Activated T-helper 9 cell treated with anti-CD3 and anti-CD28 coated beads, Interleukin-2, amount 50 U/mL, for 16 hours (primary cell): ENCODE data around the gene PLXDC2.
"Not testable (repeated sequence)": the region's sequence is repeated elsewhere in the genome, so short reads cannot be mapped to it uniquely, and the experiment has no call there.

Source experiments
- DNase-seq: peaks from one replicate; pipeline ENCODE4 v3.0.0-alpha.2; 2020; ENCODE audit warnings: low read depth

PLXDC2 gene

GRCh38 chr10:19979628-19980027, 163.4 kb downstream of the PLXDC2 start:
- DNase-seq, result no peak

GRCh38 chr10:19983880-19984565, 167.8 kb downstream of the PLXDC2 start:
- no peak for DNase-seq

GRCh38 chr10:19985745-19986144, 169.5 kb downstream of the PLXDC2 start:
- no peak for DNase-seq

- no peak for DNase-seq
Observed at GRCh38 chr10:19986591-19986990, 170.4 kb downstream of the PLXDC2 start.

- no peak for DNase-seq
Observed at GRCh38 chr10:19987931-19988330, 171.7 kb downstream of the PLXDC2 start.

- no peak for DNase-seq
Observed at GRCh38 chr10:19993714-19994315, 177.6 kb downstream of the PLXDC2 start.

- DNase-seq, result no peak
Observed at GRCh38 chr10:19998482-19998881, 182.2 kb downstream of the PLXDC2 start.

GRCh38 chr10:19999431-19999830, 183.2 kb downstream of the PLXDC2 start:
- no peak for DNase-seq

- not testable (repeated sequence) for DNase-seq
Observed at GRCh38 chr10:20002026-20002425, 185.8 kb downstream of the PLXDC2 start.

- DNase-seq, result no peak
Observed at GRCh38 chr10:20002657-20003056, 186.4 kb downstream of the PLXDC2 start.

GRCh38 chr10:20004087-20004523, 187.9 kb downstream of the PLXDC2 start:
- no peak for DNase-seq

- no peak for DNase-seq
Observed at GRCh38 chr10:20005638-20006037, 189.4 kb downstream of the PLXDC2 start.

GRCh38 chr10:20006169-20006870, 190.1 kb downstream of the PLXDC2 start:
- DNase-seq, result no peak

- DNase-seq, result no peak
Observed at GRCh38 chr10:20007426-20007825, 191.2 kb downstream of the PLXDC2 start.

GRCh38 chr10:20013991-20014750, 197.9 kb downstream of the PLXDC2 start:
- DNase-seq, result no peak

- DNase-seq, result no peak
Observed at GRCh38 chr10:20017961-20018360, 201.7 kb downstream of the PLXDC2 start.

GRCh38 chr10:20020677-20021076, 204.4 kb downstream of the PLXDC2 start:
- DNase-seq, result no peak

GRCh38 chr10:20029523-20029922, 213.3 kb downstream of the PLXDC2 start:
- no peak for DNase-seq

- DNase-seq, result no peak
Observed at GRCh38 chr10:20033476-20033875, 217.2 kb downstream of the PLXDC2 start.

- DNase-seq, result no peak
Observed at GRCh38 chr10:20034732-20035131, 218.5 kb downstream of the PLXDC2 start.

- DNase-seq, result no peak
Observed at GRCh38 chr10:20040012-20040411, 223.8 kb downstream of the PLXDC2 start.

- DNase-seq, result no peak
Observed at GRCh38 chr10:20041931-20042330, 225.7 kb downstream of the PLXDC2 start.
